ENCODE measurements around the gene UNC119. TPM values are rescaled to one million over a fixed set of nuclear protein-coding genes. Genes with fewer than 3 reads are reported as not detected.

UNC119 gene
- total RNA-seq, 1 experiment from 2014 or later = 44.7 TPM

DNA sequence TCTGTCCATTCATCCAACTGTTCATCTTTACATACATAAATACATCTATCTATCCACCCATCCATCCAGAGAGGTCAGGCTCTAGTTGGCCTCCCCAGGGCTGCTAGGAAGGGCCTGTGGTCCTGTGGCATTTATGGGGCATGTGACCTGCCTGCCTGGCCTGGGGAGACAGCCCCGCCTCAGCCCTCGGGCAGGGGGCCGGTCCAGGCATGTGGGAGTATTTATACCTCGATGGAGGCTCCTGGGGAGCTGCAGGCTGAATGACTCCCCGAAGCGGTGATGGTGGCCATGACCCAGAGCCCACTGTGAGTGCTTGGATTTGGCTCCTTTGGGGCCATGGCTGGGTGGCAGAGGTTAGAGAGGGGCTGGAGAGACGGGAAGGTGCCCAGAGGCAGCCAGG lies 38.9 kb downstream of the UNC119 start:
- TF ChIP-seq, protein P1, sequence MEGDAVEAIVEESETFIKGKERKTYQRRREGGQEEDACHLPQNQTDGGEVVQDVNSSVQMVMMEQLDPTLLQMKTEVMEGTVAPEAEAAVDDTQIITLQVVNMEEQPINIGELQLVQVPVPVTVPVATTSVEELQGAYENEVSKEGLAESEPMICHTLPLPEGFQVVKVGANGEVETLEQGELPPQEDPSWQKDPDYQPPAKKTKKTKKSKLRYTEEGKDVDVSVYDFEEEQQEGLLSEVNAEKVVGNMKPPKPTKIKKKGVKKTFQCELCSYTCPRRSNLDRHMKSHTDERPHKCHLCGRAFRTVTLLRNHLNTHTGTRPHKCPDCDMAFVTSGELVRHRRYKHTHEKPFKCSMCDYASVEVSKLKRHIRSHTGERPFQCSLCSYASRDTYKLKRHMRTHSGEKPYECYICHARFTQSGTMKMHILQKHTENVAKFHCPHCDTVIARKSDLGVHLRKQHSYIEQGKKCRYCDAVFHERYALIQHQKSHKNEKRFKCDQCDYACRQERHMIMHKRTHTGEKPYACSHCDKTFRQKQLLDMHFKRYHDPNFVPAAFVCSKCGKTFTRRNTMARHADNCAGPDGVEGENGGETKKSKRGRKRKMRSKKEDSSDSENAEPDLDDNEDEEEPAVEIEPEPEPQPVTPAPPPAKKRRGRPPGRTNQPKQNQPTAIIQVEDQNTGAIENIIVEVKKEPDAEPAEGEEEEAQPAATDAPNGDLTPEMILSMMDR (IDR thresholded peaks at IDR 0.05) = no peak
- TF ChIP-seq SIN3A (IDR thresholded peaks at IDR 0.05; ENCODE audit: borderline replicate concordance, insufficient read depth, low read depth, low read length) = no peak
- TF ChIP-seq TCF7L2 (IDR thresholded peaks at IDR 0.05; ENCODE audit: low read depth, low read length) = no peak
- TF ChIP-seq, protein P2, sequence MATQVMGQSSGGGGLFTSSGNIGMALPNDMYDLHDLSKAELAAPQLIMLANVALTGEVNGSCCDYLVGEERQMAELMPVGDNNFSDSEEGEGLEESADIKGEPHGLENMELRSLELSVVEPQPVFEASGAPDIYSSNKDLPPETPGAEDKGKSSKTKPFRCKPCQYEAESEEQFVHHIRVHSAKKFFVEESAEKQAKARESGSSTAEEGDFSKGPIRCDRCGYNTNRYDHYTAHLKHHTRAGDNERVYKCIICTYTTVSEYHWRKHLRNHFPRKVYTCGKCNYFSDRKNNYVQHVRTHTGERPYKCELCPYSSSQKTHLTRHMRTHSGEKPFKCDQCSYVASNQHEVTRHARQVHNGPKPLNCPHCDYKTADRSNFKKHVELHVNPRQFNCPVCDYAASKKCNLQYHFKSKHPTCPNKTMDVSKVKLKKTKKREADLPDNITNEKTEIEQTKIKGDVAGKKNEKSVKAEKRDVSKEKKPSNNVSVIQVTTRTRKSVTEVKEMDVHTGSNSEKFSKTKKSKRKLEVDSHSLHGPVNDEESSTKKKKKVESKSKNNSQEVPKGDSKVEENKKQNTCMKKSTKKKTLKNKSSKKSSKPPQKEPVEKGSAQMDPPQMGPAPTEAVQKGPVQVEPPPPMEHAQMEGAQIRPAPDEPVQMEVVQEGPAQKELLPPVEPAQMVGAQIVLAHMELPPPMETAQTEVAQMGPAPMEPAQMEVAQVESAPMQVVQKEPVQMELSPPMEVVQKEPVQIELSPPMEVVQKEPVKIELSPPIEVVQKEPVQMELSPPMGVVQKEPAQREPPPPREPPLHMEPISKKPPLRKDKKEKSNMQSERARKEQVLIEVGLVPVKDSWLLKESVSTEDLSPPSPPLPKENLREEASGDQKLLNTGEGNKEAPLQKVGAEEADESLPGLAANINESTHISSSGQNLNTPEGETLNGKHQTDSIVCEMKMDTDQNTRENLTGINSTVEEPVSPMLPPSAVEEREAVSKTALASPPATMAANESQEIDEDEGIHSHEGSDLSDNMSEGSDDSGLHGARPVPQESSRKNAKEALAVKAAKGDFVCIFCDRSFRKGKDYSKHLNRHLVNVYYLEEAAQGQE (IDR thresholded peaks at IDR 0.05; ENCODE audit: insufficient read depth in 1 of 2, low read depth in 2 of 2, low read length in 1 of 2) = no peak
- no peak for TF ChIP-seq POLR2AphosphoS5 (IDR thresholded peaks at IDR 0.05; ENCODE audit: low read depth, low read length)
- Histone ChIP-seq H3K27ac (ENCODE audit: low read length) (no peak overlapping the region), H3K27me3 (ENCODE audit: control insufficient read depth, insufficient read depth, low read length) (peaks cover 3% of the 10 kb centered on the region; the same call in 1 of the 2 replicates), H3K4me1 (ENCODE audit: control insufficient read depth, insufficient read depth, low read length) (no peaks in the 10 kb centered on the region), H3K9me3 (ENCODE audit: control insufficient read depth, insufficient read depth, low read depth, low read length) (no peaks in the 10 kb centered on the region), H3K36me3 (ENCODE audit: control insufficient read depth, insufficient read depth, low read length) (no peaks in the 10 kb centered on the region), H3K4me3 (ENCODE audit: low read depth in 2 of 2, low read length in 2 of 2) (no peak overlapping the region)
- in situ Hi-C loops (cut with HindIII; ENCODE audit: low pct_unique_long_range_greater_than_20kb, low sequenced_read_pairs) (no loop called here), intact Hi-C loops (cut with micrococcal nuclease; ENCODE audit: unreplicated experiment) (no loop called here)
- ChIA-PET POLR2A (no interaction called here), CTCF (no interaction called here)
- BruUV-seq (replicated peaks) = no TSS peak
- ATAC-seq = no peak
- DNase-seq (ENCODE audit: low read depth, low spot score) = no peak

GRCh38 chr17:28511858-28512461 lies 40.5 kb downstream of the UNC119 start:
- no peak overlapping the region for H3K4me3 ChIP-seq (ENCODE audit: low read depth in 2 of 2, low read length in 2 of 2)
- H3K36me3 ChIP-seq (ENCODE audit: control insufficient read depth, insufficient read depth, low read length) = no peaks in the 10 kb centered on the region
- no TSS peak for BruUV-seq (replicated peaks)
- H3K9me3 ChIP-seq (ENCODE audit: control insufficient read depth, insufficient read depth, low read depth, low read length) = no peaks in the 10 kb centered on the region
- CTCF ChIA-PET = no interaction called here
- H3K27ac ChIP-seq (ENCODE audit: low read length) = no peak overlapping the region
- POLR2A ChIA-PET = no interaction called here
- peaks cover 7% of the 10 kb centered on the region; the same call in 1 of the 2 replicates for H3K27me3 ChIP-seq (ENCODE audit: control insufficient read depth, insufficient read depth, low read length)
- no peak for ATAC-seq
- in situ Hi-C loops (cut with HindIII; ENCODE audit: low pct_unique_long_range_greater_than_20kb, low sequenced_read_pairs) (no loop called here), intact Hi-C loops (cut with micrococcal nuclease; ENCODE audit: unreplicated experiment) (no loop called here)
- TF ChIP-seq SIN3A (IDR thresholded peaks at IDR 0.05; ENCODE audit: borderline replicate concordance, insufficient read depth, low read depth, low read length) = no peak
- no peak for TF ChIP-seq POLR2AphosphoS5 (IDR thresholded peaks at IDR 0.05; ENCODE audit: low read depth, low read length)
- TF ChIP-seq TCF7L2 (IDR thresholded peaks at IDR 0.05; ENCODE audit: low read depth, low read length) = no peak
- TF ChIP-seq, protein P1 (IDR thresholded peaks at IDR 0.05) = no peak
- TF ChIP-seq, protein P2 (IDR thresholded peaks at IDR 0.05; ENCODE audit: insufficient read depth in 1 of 2, low read depth in 2 of 2, low read length in 1 of 2) = no peak
- H3K4me1 ChIP-seq (ENCODE audit: control insufficient read depth, insufficient read depth, low read length) = no peaks in the 10 kb centered on the region
- DNase-seq (ENCODE audit: low read depth, low spot score) = no peak
